ENCODE measurements around the gene PTPRB.
"Not testable (repeated sequence)": the region's sequence is repeated elsewhere in the genome, so short reads cannot be mapped to it uniquely, and the experiment has no call there.

PTPRB gene

GRCh38 chr12:70540996-70541395 is 96.2 kb downstream of the PTPRB start:
- no peak for DNase-seq (ENCODE audit: low spot score)

GRCh38 chr12:70536650-70537049 is 100.6 kb downstream of the PTPRB start:
- no peak for DNase-seq (ENCODE audit: low spot score)

GRCh38 chr12:70535896-70536374 is 101.3 kb downstream of the PTPRB start:
- peak; percentile 94 for DNase-seq (ENCODE audit: low spot score)

GRCh38 chr12:70534466-70534865 is 102.8 kb downstream of the PTPRB start:
- peak; percentile 26 for DNase-seq (ENCODE audit: low spot score)

- no peak for DNase-seq (ENCODE audit: low spot score)
Measured at GRCh38 chr12:70529647-70530046, 107.6 kb downstream of the PTPRB start.

GRCh38 chr12:70520847-70521246 is 116.4 kb downstream of the PTPRB start:
- DNase-seq (ENCODE audit: low spot score), result no peak

- no peak for DNase-seq (ENCODE audit: low spot score)
Measured at GRCh38 chr12:70513426-70513825, 123.8 kb downstream of the PTPRB start.

GRCh38 chr12:70508178-70508577 is 129.1 kb downstream of the PTPRB start:
- DNase-seq (ENCODE audit: low spot score), result no peak

- DNase-seq (ENCODE audit: low spot score), result no peak
Measured at GRCh38 chr12:70507442-70507841, 129.8 kb downstream of the PTPRB start.

- DNase-seq (ENCODE audit: low spot score), result no peak
Measured at GRCh38 chr12:70497508-70497907, 139.7 kb downstream of the PTPRB start.

GRCh38 chr12:70492904-70493303 is 144.3 kb downstream of the PTPRB start:
- not testable (repeated sequence) for DNase-seq (ENCODE audit: low spot score)

GRCh38 chr12:70490928-70491327 is 146.3 kb downstream of the PTPRB start:
- not testable (repeated sequence) for DNase-seq (ENCODE audit: low spot score)

- DNase-seq (ENCODE audit: low spot score), result no peak
Measured at GRCh38 chr12:70487440-70487839, 149.8 kb downstream of the PTPRB start.

GRCh38 chr12:70486588-70486987 is 150.6 kb downstream of the PTPRB start:
- DNase-seq (ENCODE audit: low spot score), result no peak

GRCh38 chr12:70485704-70486103 is 151.5 kb downstream of the PTPRB start:
- DNase-seq (ENCODE audit: low spot score), result no peak

- DNase-seq (ENCODE audit: low spot score), result no peak
Measured at GRCh38 chr12:70484464-70484863, 152.8 kb downstream of the PTPRB start.

GRCh38 chr12:70482764-70483163 is 154.5 kb downstream of the PTPRB start:
- no peak for DNase-seq (ENCODE audit: low spot score)

GRCh38 chr12:70469221-70469820 is 167.9 kb downstream of the PTPRB start:
- DNase-seq (ENCODE audit: low spot score), result no peak

GRCh38 chr12:70468741-70469140 is 168.5 kb downstream of the PTPRB start:
- no peak for DNase-seq (ENCODE audit: low spot score)

- DNase-seq (ENCODE audit: low spot score), result no peak
Measured at GRCh38 chr12:70467918-70468733, 169.1 kb downstream of the PTPRB start.

- no peak for DNase-seq (ENCODE audit: low spot score)
Measured at GRCh38 chr12:70467476-70467875, 169.8 kb downstream of the PTPRB start.

- no peak for DNase-seq (ENCODE audit: low spot score)
Measured at GRCh38 chr12:70466753-70467152, 170.5 kb downstream of the PTPRB start.

Data from Ammon's horn (tissue), 1 donor.